Epithelial cell of esophagus (primary cell): Measurements from ENCODE around the gene AATF.

Experiments
- DNase-seq: peaks from one replicate; pipeline ENCODE4 v3.0.0; 2010; ENCODE audit warnings: low read depth
- H3K4me3 ChIP-seq: 2 replicates; pipeline ENCODE4 v1.5.1; 2011; ENCODE audit warnings: mild to moderate bottlenecking, low read length, control low read depth
- CTCF ChIP-seq: IDR thresholded peaks from 2 replicates; pipeline ENCODE4 v1.5.1; 2011; ENCODE audit warnings: low read depth, mild to moderate bottlenecking, low read length, control low read depth, inconsistent platforms; ENCODE audit not compliant: insufficient read depth; ENCODE audit errors: missing control alignments

AATF gene

GRCh38 chr17:37045351-37045922 is 96.7 kb downstream of the AATF start:
- no peak overlapping the region for H3K4me3 ChIP-seq
- no peak for TF ChIP-seq CTCF
- no peak for DNase-seq

- peak; percentile 84 for DNase-seq
- H3K4me3 ChIP-seq: no peak overlapping the region
- peak; percentile 94 for TF ChIP-seq CTCF
These were observed 98.9 kb downstream of the AATF start for GRCh38 chr17:37047631-37048104.

GRCh38 chr17:37048811-37049210 is 100.1 kb downstream of the AATF start:
- H3K4me3 ChIP-seq: no peak overlapping the region
- no peak for DNase-seq
- TF ChIP-seq CTCF: no peak

GRCh38 chr17:37050920-37051319 is 102.2 kb downstream of the AATF start:
- DNase-seq: peak; percentile 54
- no peak for TF ChIP-seq CTCF
- H3K4me3 ChIP-seq: no peak overlapping the region

- TF ChIP-seq CTCF: no peak
- DNase-seq: no peak
- no peak overlapping the region for H3K4me3 ChIP-seq
These were observed 102.6 kb downstream of the AATF start for GRCh38 chr17:37051381-37051780.

GRCh38 chr17:37051833-37052232 is 103.1 kb downstream of the AATF start:
- no peak for TF ChIP-seq CTCF
- no peak overlapping the region for H3K4me3 ChIP-seq
- DNase-seq: no peak

GRCh38 chr17:37052450-37052849 is 103.7 kb downstream of the AATF start:
- TF ChIP-seq CTCF: no peak
- no peak for DNase-seq
- no peak overlapping the region for H3K4me3 ChIP-seq
